Keratinocyte (primary cell): ENCODE results near the gene ZNRD2. TPM values are rescaled to one million over a fixed set of nuclear protein-coding genes. Genes with fewer than 3 reads are reported as not detected.

Experiments
- DNase-seq: peaks from one replicate; pipeline ENCODE4 v3.0.0-alpha.2; 2011; ENCODE audit warnings: low read depth, missing footprints, low spot score
- FAIRE-seq: peaks from 2 replicates; lab custom pipeline; 2011; peaks lifted over from hg19 to GRCh38; lab: Jason Lieb, UNC
- H2AFZ ChIP-seq: 2 replicates; pipeline ENCODE4 v1.6.0; 2012; ENCODE audit warnings: low read length, control low read depth, inconsistent platforms; ENCODE audit not compliant: control insufficient read depth
- H3K27ac ChIP-seq: 2 replicates; pipeline ENCODE4 v1.5.1; 2011; ENCODE audit warnings: low read length; ENCODE audit not compliant: control insufficient read depth, insufficient read depth
- H3K27me3 ChIP-seq: 3 replicates; pipeline ENCODE4 v1.6.0; 2011; ENCODE audit warnings: low read length; ENCODE audit not compliant: control insufficient read depth, insufficient read depth; ENCODE audit errors: extremely low read depth
- H3K36me3 ChIP-seq, 2 experiments: 2 replicates in 1 of 2; 3 replicates in 1 of 2; pipeline ENCODE4 v1.5.1; 2011; ENCODE audit warnings: low read length in 2 of 2, mild to moderate bottlenecking in 1 of 2; ENCODE audit not compliant: control insufficient read depth in 2 of 2, insufficient read depth in 2 of 2; ENCODE audit errors: extremely low read depth in 1 of 2
- H3K4me1 ChIP-seq: 3 replicates; pipeline ENCODE4 v1.5.1; 2011; ENCODE audit warnings: low read length; ENCODE audit not compliant: control insufficient read depth, insufficient read depth; ENCODE audit errors: extremely low read depth
- H3K4me2 ChIP-seq: 3 replicates; pipeline ENCODE4 v1.6.0; 2011; ENCODE audit warnings: low read depth, low read length; ENCODE audit not compliant: control insufficient read depth, insufficient read depth; ENCODE audit errors: extremely low read depth
- H3K4me3 ChIP-seq, 3 experiments: fragments of 200-600 bp in 1 of 3; sonication (generic) in 1 of 3; 2 replicates in 2 of 3; 3 replicates in 1 of 3; pipeline ENCODE4 v1.5.1; 2011 to 2016; ENCODE audit warnings: low read length in 3 of 3, mild to moderate bottlenecking in 3 of 3, control low read depth in 2 of 3, inconsistent platforms in 1 of 3, low read depth in 1 of 3, mixed read lengths in 1 of 3, mixed run types in 1 of 3, moderate library complexity in 1 of 3; ENCODE audit not compliant: control insufficient read depth in 2 of 3, insufficient read depth in 2 of 3; ENCODE audit errors: extremely low read depth in 1 of 3
- H3K79me2 ChIP-seq: 2 replicates; pipeline ENCODE4 v1.6.0; 2012; ENCODE audit warnings: low read length; ENCODE audit not compliant: control insufficient read depth, insufficient read depth
- H3K9ac ChIP-seq: 3 replicates; pipeline ENCODE4 v1.6.0; 2011; ENCODE audit warnings: low read length; ENCODE audit not compliant: control insufficient read depth, insufficient read depth; ENCODE audit errors: extremely low read depth
- H3K9me1 ChIP-seq: 3 replicates; pipeline ENCODE4 v1.6.0; 2011; ENCODE audit warnings: low read length; ENCODE audit not compliant: control insufficient read depth, insufficient read depth; ENCODE audit errors: extremely low read depth
- H3K9me3 ChIP-seq: 2 replicates; pipeline ENCODE4 v1.5.1; 2012; ENCODE audit warnings: low read depth, low read length; ENCODE audit not compliant: control insufficient read depth
- H4K20me1 ChIP-seq: 3 replicates; pipeline ENCODE4 v1.6.0; 2011; ENCODE audit warnings: low read length; ENCODE audit not compliant: control insufficient read depth, insufficient read depth; ENCODE audit errors: extremely low read depth
- EZH2 ChIP-seq: IDR thresholded peaks from one replicate; pipeline ENCODE4 v1.6.1; 2012; ENCODE audit warnings: inconsistent platforms, mild to moderate bottlenecking, low read length, moderate library complexity
- dilution Hi-C: fragments of 300-500 bp; cut with MboI; formaldehyde crosslinking; loops from one replicate; pipeline ENCODE4 v1.7.0; 2020; ENCODE audit warnings: low sequenced_read_pairs; ENCODE audit not compliant: extremely low pct_ligation_motif_present
- polyA plus RNA-seq, 5 experiments: library from polyadenylated mRNA; depleted of rRNA in 3 of 5; stranded (reverse) in 3 of 5; stranded (forward) in 1 of 5; unstranded in 1 of 5; fragments of >200 nt; gene quantifications; 1 replicate in 1 of 5; 2 replicates in 3 of 5; 3 replicates in 1 of 5; pipeline versions ENCODE4 v1.2.1 to v1.2.3, GENCODE V29; 2011 to 2012; ENCODE audit warnings: missing spikeins in 2 of 5, low read depth in 1 of 5, low replicate concordance in 1 of 5
- TF ChIP-seq, protein P1 (sequence below), 3 experiments: IDR thresholded peaks in 1 of 3; conservative IDR thresholded peaks in 1 of 3; optimal IDR thresholded peaks in 1 of 3; 2 replicates in 2 of 3; 3 replicates in 1 of 3; pipeline versions ENCODE3 to v1.5.1; 2011; ENCODE audit warnings: low read length in 3 of 3, mild to moderate bottlenecking in 3 of 3, moderate library complexity in 2 of 3, control low read depth in 1 of 3, inconsistent platforms in 1 of 3; ENCODE audit not compliant: insufficient read depth in 2 of 3; ENCODE audit errors: extremely low read depth in 1 of 3

ZNRD2 gene
- polyA plus RNA-seq, 1 donor (not counting 4 experiments of a cell fraction or from before 2014, with no cell fraction given), result 33.6 TPM

GRCh38 chr11:65595131-65595530 lies 24.9 kb downstream of the ZNRD2 start:
- Histone ChIP-seq H3K36me3 (peaks cover 3 to 15% of the 10 kb centered on the region in 2 experiments), H3K27me3 (no peaks in the 10 kb centered on the region), H3K9ac (no peak overlapping the region), H3K79me2 (no peaks in the 10 kb centered on the region), H4K20me1 (no peaks in the 10 kb centered on the region), H3K4me1 (peaks cover 27% of the 10 kb centered on the region), H3K4me2 (no peak overlapping the region), H3K9me1 (no peaks in the 10 kb centered on the region), H2AFZ (no peak overlapping the region), H3K4me3 (no peak overlapping the region), H3K27ac (no peak overlapping the region), H3K9me3 (no peaks in the 10 kb centered on the region)
- TF ChIP-seq, protein P1, sequence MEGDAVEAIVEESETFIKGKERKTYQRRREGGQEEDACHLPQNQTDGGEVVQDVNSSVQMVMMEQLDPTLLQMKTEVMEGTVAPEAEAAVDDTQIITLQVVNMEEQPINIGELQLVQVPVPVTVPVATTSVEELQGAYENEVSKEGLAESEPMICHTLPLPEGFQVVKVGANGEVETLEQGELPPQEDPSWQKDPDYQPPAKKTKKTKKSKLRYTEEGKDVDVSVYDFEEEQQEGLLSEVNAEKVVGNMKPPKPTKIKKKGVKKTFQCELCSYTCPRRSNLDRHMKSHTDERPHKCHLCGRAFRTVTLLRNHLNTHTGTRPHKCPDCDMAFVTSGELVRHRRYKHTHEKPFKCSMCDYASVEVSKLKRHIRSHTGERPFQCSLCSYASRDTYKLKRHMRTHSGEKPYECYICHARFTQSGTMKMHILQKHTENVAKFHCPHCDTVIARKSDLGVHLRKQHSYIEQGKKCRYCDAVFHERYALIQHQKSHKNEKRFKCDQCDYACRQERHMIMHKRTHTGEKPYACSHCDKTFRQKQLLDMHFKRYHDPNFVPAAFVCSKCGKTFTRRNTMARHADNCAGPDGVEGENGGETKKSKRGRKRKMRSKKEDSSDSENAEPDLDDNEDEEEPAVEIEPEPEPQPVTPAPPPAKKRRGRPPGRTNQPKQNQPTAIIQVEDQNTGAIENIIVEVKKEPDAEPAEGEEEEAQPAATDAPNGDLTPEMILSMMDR (optimal IDR thresholded peaks at IDR 0.05 in 1 of 3, IDR thresholded peaks at IDR 0.05 in 1 of 3, conservative IDR thresholded peaks at IDR 0.05 in 1 of 3; ENCODE audit: extremely low read depth in 1 of 3, insufficient read depth in 2 of 3, low read length in 3 of 3), result no peak
- TF ChIP-seq EZH2, result no peak
- no peak for FAIRE-seq
- no peak for DNase-seq
- dilution Hi-C loops, result no loop called here

DNA sequence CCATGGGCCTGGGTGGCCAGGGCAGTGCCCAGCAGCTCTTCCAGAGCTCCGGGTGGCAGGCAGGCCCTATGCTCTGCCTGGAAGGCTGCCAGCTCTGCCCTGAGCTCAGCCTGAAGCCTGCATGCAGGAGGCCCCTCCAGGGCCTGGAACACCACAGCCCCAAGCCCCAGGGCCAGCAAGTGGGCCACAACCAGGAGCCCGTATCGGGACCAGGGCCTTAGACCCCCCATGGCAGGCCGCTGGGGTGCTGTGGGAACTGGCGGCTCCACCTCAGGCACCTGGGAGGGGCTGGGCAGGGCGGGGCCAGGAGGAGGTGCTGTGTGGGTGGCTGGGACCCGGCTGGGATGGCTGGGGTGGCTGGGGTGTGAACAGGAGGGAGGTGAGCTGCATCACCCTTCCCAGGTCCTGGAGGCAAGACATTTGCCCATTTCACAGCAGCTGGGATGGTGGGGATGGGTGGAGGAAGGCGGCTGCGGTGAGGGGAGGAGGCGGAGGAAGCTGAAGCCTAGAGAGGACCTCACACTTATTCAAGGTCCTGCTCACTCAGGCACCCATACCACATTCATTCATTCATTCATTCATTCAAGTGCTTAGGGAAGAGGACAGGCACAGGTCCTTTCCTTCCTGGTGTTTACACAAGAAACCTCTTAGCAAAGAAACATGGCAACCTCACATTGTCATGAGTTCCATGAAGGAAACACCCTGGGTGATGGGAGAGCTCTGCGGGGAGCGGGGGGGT lies 25.4 kb downstream of the ZNRD2 start, which contains the start of gene KCNK7:
Gene KCNK7, minus strand, starts transcription at position 258 of the 739 bp plus-strand sequence. Its CDS starts 28 bp downstream, at position 230.
- no peak within 1 kb of the TSS for H3K9ac ChIP-seq
- H3K4me2 ChIP-seq, result no peak within 1 kb of the TSS
- H3K27me3 ChIP-seq, result no peaks in the 10 kb centered on the region
- no peak within 1 kb of the TSS for H3K4me3 ChIP-seq
- H2AFZ ChIP-seq, result no peak within 1 kb of the TSS
- H3K79me2 ChIP-seq, result no peaks in the 10 kb centered on the region
- H3K9me3 ChIP-seq, result no peaks in the 10 kb centered on the region
- H3K4me1 ChIP-seq, result peaks cover 27% of the 10 kb centered on the region
- DNase-seq (no peak), FAIRE-seq (no peak)
- TF ChIP-seq, protein P1 (optimal IDR thresholded peaks at IDR 0.05 in 1 of 3, IDR thresholded peaks at IDR 0.05 in 1 of 3, conservative IDR thresholded peaks at IDR 0.05 in 1 of 3; ENCODE audit: extremely low read depth in 1 of 3, insufficient read depth in 2 of 3, low read length in 3 of 3), result no peak
- no peak for TF ChIP-seq EZH2
- dilution Hi-C loops, result no loop called here
- peaks cover 3 to 11% of the 10 kb centered on the region in 2 experiments for H3K36me3 ChIP-seq
- H3K9me1 ChIP-seq, result no peaks in the 10 kb centered on the region
- no peak within 1 kb of the TSS for H3K27ac ChIP-seq
- H4K20me1 ChIP-seq, result no peaks in the 10 kb centered on the region
